ENCODE results near the gene USP40. TPM values are rescaled to one million over a fixed set of nuclear protein-coding genes. Genes with fewer than 3 reads are reported as not detected.

The USP40 gene
- total and polyA plus RNA-seq, 2 experiments from 2014 or later, result 5.7 to 11.7 TPM

- Histone ChIP-seq H3K27ac (ENCODE audit: low read depth) (no peak overlapping the region), H2AFZ (no peak overlapping the region), H3K9me2 (ENCODE audit: insufficient read depth) (no peaks in the 10 kb centered on the region), H3K79me2 (replicated peaks; ENCODE audit: insufficient read depth) (no peaks in the 10 kb centered on the region), H3F3A (replicated peaks; ENCODE audit: low read depth) (no peaks in the 10 kb centered on the region), H3K4me3 (no peak overlapping the region), H3K4me2 (no peak overlapping the region), H3K27me3 (ENCODE audit: insufficient read depth) (no peaks in the 10 kb centered on the region), H4K20me1 (replicated peaks; ENCODE audit: insufficient read depth) (no peaks in the 10 kb centered on the region), H3K36me3 (ENCODE audit: insufficient read depth) (0 out of 2 replicates have a peak, but pooled peaks cover 3% of the 10 kb centered on the region), H3K4me1 (ENCODE audit: insufficient read depth) (no peaks in the 10 kb centered on the region)
- no peak for ATAC-seq
- H3K27ac Mint-ChIP-seq, result no peak overlapping the region
- H3K9me3 Mint-ChIP-seq, result no peaks in the 10 kb centered on the region; the same call in 2 of the 3 replicates
- H3K27me3 Mint-ChIP-seq (ENCODE audit: insufficient read depth, low read depth, poor library complexity), result peaks cover 1% of the 10 kb centered on the region
- H3K36me3 Mint-ChIP-seq (ENCODE audit: low read depth), result peaks cover 37% of the 10 kb centered on the region
- TF ChIP-seq CTCF (conservative IDR thresholded peaks at IDR 0.05; ENCODE audit: low read depth in 2 of 2) (no peak), JUNB (IDR thresholded peaks at IDR 0.05; ENCODE audit: unreplicated experiment) (no peak), ZNF331 (CRISPR knock-in tag; IDR thresholded peaks at IDR 0.05; ENCODE audit: low read depth) (no peak), STAT1 (IDR thresholded peaks at IDR 0.05; ENCODE audit: unreplicated experiment) (no peak), NANOG (IDR thresholded peaks at IDR 0.05; ENCODE audit: borderline replicate concordance) (no peak), CREB1 (CRISPR knock-in tag; IDR thresholded peaks at IDR 0.05; ENCODE audit: low read depth) (no peak), ZNF114 (CRISPR knock-in tag; IDR thresholded peaks at IDR 0.05) (no peak), EZH2phosphoT487 (IDR thresholded peaks at IDR 0.05; ENCODE audit: unreplicated experiment) (no peak)
- TF ChIP-seq, protein P1, sequence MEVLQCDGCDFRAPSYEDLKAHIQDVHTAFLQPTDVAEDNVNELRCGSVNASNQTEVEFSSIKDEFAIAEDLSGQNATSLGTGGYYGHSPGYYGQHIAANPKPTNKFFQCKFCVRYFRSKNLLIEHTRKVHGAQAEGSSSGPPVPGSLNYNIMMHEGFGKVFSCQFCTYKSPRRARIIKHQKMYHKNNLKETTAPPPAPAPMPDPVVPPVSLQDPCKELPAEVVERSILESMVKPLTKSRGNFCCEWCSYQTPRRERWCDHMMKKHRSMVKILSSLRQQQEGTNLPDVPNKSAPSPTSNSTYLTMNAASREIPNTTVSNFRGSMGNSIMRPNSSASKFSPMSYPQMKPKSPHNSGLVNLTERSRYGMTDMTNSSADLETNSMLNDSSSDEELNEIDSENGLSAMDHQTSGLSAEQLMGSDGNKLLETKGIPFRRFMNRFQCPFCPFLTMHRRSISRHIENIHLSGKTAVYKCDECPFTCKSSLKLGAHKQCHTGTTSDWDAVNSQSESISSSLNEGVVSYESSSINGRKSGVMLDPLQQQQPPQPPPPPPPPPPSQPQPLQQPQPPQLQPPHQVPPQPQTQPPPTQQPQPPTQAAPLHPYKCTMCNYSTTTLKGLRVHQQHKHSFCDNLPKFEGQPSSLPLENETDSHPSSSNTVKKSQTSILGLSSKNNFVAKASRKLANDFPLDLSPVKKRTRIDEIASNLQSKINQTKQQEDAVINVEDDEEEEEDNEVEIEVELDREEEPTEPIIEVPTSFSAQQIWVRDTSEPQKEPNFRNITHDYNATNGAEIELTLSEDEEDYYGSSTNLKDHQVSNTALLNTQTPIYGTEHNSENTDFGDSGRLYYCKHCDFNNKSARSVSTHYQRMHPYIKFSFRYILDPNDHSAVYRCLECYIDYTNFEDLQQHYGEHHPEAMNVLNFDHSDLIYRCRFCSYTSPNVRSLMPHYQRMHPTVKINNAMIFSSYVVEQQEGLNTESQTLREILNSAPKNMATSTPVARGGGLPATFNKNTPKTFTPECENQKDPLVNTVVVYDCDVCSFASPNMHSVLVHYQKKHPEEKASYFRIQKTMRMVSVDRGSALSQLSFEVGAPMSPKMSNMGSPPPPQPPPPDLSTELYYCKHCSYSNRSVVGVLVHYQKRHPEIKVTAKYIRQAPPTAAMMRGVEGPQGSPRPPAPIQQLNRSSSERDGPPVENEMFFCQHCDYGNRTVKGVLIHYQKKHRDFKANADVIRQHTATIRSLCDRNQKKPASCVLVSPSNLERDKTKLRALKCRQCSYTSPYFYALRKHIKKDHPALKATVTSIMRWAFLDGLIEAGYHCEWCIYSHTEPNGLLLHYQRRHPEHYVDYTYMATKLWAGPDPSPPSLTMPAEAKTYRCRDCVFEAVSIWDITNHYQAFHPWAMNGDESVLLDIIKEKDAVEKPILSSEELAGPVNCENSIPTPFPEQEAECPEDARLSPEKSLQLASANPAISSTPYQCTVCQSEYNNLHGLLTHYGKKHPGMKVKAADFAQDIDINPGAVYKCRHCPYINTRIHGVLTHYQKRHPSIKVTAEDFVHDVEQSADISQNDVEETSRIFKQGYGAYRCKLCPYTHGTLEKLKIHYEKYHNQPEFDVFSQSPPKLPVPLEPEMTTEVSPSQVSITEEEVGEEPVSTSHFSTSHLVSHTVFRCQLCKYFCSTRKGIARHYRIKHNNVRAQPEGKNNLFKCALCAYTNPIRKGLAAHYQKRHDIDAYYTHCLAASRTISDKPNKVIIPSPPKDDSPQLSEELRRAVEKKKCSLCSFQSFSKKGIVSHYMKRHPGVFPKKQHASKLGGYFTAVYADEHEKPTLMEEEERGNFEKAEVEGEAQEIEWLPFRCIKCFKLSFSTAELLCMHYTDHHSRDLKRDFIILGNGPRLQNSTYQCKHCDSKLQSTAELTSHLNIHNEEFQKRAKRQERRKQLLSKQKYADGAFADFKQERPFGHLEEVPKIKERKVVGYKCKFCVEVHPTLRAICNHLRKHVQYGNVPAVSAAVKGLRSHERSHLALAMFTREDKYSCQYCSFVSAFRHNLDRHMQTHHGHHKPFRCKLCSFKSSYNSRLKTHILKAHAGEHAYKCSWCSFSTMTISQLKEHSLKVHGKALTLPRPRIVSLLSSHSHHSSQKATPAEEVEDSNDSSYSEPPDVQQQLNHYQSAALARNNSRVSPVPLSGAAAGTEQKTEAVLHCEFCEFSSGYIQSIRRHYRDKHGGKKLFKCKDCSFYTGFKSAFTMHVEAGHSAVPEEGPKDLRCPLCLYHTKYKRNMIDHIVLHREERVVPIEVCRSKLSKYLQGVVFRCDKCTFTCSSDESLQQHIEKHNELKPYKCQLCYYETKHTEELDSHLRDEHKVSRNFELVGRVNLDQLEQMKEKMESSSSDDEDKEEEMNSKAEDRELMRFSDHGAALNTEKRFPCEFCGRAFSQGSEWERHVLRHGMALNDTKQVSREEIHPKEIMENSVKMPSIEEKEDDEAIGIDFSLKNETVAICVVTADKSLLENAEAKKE (CRISPR knock-in tag; IDR thresholded peaks at IDR 0.05), result no peak
- TF ChIP-seq, protein P2, sequence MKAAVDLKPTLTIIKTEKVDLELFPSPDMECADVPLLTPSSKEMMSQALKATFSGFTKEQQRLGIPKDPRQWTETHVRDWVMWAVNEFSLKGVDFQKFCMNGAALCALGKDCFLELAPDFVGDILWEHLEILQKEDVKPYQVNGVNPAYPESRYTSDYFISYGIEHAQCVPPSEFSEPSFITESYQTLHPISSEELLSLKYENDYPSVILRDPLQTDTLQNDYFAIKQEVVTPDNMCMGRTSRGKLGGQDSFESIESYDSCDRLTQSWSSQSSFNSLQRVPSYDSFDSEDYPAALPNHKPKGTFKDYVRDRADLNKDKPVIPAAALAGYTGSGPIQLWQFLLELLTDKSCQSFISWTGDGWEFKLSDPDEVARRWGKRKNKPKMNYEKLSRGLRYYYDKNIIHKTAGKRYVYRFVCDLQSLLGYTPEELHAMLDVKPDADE (IDR thresholded peaks at IDR 0.05), result no peak
- TF ChIP-seq, protein P3, sequence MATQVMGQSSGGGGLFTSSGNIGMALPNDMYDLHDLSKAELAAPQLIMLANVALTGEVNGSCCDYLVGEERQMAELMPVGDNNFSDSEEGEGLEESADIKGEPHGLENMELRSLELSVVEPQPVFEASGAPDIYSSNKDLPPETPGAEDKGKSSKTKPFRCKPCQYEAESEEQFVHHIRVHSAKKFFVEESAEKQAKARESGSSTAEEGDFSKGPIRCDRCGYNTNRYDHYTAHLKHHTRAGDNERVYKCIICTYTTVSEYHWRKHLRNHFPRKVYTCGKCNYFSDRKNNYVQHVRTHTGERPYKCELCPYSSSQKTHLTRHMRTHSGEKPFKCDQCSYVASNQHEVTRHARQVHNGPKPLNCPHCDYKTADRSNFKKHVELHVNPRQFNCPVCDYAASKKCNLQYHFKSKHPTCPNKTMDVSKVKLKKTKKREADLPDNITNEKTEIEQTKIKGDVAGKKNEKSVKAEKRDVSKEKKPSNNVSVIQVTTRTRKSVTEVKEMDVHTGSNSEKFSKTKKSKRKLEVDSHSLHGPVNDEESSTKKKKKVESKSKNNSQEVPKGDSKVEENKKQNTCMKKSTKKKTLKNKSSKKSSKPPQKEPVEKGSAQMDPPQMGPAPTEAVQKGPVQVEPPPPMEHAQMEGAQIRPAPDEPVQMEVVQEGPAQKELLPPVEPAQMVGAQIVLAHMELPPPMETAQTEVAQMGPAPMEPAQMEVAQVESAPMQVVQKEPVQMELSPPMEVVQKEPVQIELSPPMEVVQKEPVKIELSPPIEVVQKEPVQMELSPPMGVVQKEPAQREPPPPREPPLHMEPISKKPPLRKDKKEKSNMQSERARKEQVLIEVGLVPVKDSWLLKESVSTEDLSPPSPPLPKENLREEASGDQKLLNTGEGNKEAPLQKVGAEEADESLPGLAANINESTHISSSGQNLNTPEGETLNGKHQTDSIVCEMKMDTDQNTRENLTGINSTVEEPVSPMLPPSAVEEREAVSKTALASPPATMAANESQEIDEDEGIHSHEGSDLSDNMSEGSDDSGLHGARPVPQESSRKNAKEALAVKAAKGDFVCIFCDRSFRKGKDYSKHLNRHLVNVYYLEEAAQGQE (IDR thresholded peaks at IDR 0.05; ENCODE audit: unreplicated experiment), result no peak
- no peaks in the 10 kb centered on the region; the same call in 2 of the 3 replicates for H3K4me1 Mint-ChIP-seq
- DNase-seq (ENCODE audit: low spot score), result no peak
- no peak overlapping the region for H3K4me3 Mint-ChIP-seq
Observed at GRCh38 chr2:233470011-233470687, 96.4 kb downstream of the USP40 start.

All from GM23338 (cell line).